Vagina (tissue), 2 donors: ENCODE measurements around the gene SLC25A34.

Experiments used
- POLR2A ChIP-seq, 2 donors: fragments of 450-650 bp; IDR thresholded peaks; one replicate each; pipeline ENCODE4 v1.6.1; 2017; ENCODE audit warnings: antibody characterized with exemption in 2 of 2, mild to moderate bottlenecking in 2 of 2, moderate library complexity in 2 of 2
- TF ChIP-seq, protein P1 (sequence below), 3 experiments: fragments of 450-650 bp in 2 of 3; fragments of 200-600 bp in 1 of 3; sonication (generic) in 1 of 3; IDR thresholded peaks; one replicate each; pipeline ENCODE4 v1.5.1; 2017 to 2019; ENCODE audit warnings: antibody characterized with exemption in 3 of 3, mild to moderate bottlenecking in 2 of 3, moderate library complexity in 2 of 3

DNA sequence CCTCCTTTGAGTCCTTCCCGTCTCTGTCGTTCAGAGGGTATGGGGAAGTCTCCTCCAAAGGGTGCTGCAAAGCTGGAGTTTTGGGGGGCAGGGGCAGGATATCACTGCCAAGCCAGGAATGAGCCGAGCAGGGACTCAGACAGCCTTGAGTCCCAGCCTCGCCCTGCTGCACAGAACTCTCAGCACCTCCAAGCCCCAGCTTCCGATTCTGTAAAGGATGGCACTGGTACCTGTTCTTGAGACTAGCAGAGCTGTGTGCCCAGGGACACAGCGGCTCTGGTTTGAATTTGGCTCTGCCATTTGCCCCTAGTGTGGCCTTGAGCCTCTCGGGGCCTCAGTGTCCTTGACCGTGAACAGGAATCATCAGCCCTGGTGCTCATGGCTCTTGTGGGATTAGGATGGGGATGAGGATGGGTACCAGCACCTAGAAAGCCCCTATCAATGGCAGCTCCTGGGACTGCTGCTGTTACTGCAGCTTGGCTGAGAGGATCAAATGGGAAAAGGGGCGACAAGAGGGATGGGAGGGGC lies 21.0 kb downstream of the SLC25A34 start:
- TF ChIP-seq, protein P1, sequence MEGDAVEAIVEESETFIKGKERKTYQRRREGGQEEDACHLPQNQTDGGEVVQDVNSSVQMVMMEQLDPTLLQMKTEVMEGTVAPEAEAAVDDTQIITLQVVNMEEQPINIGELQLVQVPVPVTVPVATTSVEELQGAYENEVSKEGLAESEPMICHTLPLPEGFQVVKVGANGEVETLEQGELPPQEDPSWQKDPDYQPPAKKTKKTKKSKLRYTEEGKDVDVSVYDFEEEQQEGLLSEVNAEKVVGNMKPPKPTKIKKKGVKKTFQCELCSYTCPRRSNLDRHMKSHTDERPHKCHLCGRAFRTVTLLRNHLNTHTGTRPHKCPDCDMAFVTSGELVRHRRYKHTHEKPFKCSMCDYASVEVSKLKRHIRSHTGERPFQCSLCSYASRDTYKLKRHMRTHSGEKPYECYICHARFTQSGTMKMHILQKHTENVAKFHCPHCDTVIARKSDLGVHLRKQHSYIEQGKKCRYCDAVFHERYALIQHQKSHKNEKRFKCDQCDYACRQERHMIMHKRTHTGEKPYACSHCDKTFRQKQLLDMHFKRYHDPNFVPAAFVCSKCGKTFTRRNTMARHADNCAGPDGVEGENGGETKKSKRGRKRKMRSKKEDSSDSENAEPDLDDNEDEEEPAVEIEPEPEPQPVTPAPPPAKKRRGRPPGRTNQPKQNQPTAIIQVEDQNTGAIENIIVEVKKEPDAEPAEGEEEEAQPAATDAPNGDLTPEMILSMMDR (IDR thresholded peaks at IDR 0.05): no peak
- no peak for TF ChIP-seq POLR2A (IDR thresholded peaks at IDR 0.05)
